B cell (primary cell): ENCODE data around the gene OR7C1. TPM values are rescaled to one million over a fixed set of nuclear protein-coding genes. Genes with fewer than 3 reads are reported as not detected.

Experiments used
- ATAC-seq: fragments of 200-7000 bp; cut with Tn5 transposase; one replicate; pipeline ENCODE4 v1.10.0; 2021; ENCODE audit warnings: low read depth, mild to moderate bottlenecking, moderate number of reproducible peaks, moderate library complexity
- CTCF ChIA-PET: fragments of 350-600 bp; sonication (Branson Sonifier 250); formaldehyde crosslinking; loops from one replicate; lab custom pipeline; 2021; ENCODE audit warnings: antibody characterized with exemption, inconsistent platforms; lab: Charles Lee
- POLR2A ChIA-PET: fragments of 350-600 bp; sonication (Branson Sonifier 250); formaldehyde crosslinking; loops from one replicate; lab custom pipeline; 2021; ENCODE audit warnings: antibody characterized with exemption; lab: Charles Lee
- DNase-seq: peaks from one replicate; pipeline ENCODE4 v3.0.0; 2013
- H2AFZ ChIP-seq: 2 replicates; pipeline ENCODE4 v1.6.1; 2012; ENCODE audit warnings: mild to moderate bottlenecking, low read depth, low read length; ENCODE audit not compliant: insufficient read depth, poor library complexity, severe bottlenecking
- H3K27ac ChIP-seq, 2 donors: 1 replicate in 1 of 2; 2 replicates in 1 of 2; pipeline ENCODE4 v1.5.1; 2012 to 2013; ENCODE audit warnings: low read length in 2 of 2, mild to moderate bottlenecking in 2 of 2, moderate library complexity in 1 of 2
- H3K27me3 ChIP-seq, 4 experiments: fragments of 200-600 bp in 1 of 4; sonication (generic) in 1 of 4; replicated peaks in 1 of 4; 1 replicate in 2 of 4; 2 replicates in 2 of 4; pipeline versions ENCODE4 v1.6.1 to v1.7.0; 2013 to 2016; ENCODE audit warnings: low read length in 3 of 4, mild to moderate bottlenecking in 2 of 4, mixed read lengths in 1 of 4, moderate library complexity in 1 of 4; ENCODE audit not compliant: insufficient read depth in 4 of 4, control insufficient read depth in 3 of 4; ENCODE audit errors: control extremely low read depth in 1 of 4
- H3K36me3 ChIP-seq, 2 experiments: replicated peaks in 1 of 2; 1 replicate in 1 of 2; 2 replicates in 1 of 2; pipeline versions ENCODE4 v1.6.1 to v1.7.1; 2013; ENCODE audit warnings: low read length in 1 of 2; ENCODE audit not compliant: insufficient read depth in 2 of 2, control insufficient read depth in 1 of 2; ENCODE audit errors: control extremely low read depth in 1 of 2, extremely low read depth in 1 of 2
- H3K4me1 ChIP-seq, 2 donors: fragments of 200-600 bp in 1 of 2; sonication (generic) in 1 of 2; 1 replicate in 1 of 2; 2 replicates in 1 of 2; pipeline versions ENCODE4 v1.5.1 to v1.6.1; 2013 to 2017; ENCODE audit warnings: low read length in 2 of 2; ENCODE audit not compliant: control insufficient read depth in 2 of 2, insufficient read depth in 2 of 2
- H3K4me2 ChIP-seq: replicated peaks from 2 replicates; pipeline ENCODE3; 2012; ENCODE audit warnings: mild to moderate bottlenecking, low read depth, low read length; ENCODE audit not compliant: poor library complexity, severe bottlenecking
- H3K4me3 ChIP-seq, 5 experiments: fragments of 200-600 bp in 1 of 5; sonication (generic) in 1 of 5; 1 replicate in 3 of 5; 2 replicates in 2 of 5; pipeline versions ENCODE4 v1.5.1 to v1.7.0; 2011 to 2016; ENCODE audit warnings: low read length in 4 of 5, mild to moderate bottlenecking in 4 of 5, low read depth in 2 of 5, control low read depth in 1 of 5, moderate library complexity in 1 of 5; ENCODE audit not compliant: insufficient read depth in 1 of 5; ENCODE audit errors: control extremely low read depth in 1 of 5, extremely low read depth in 1 of 5
- H3K79me2 ChIP-seq: fragments of 200-600 bp; sonication (generic); one replicate; pipeline ENCODE4 v1.6.0; 2016; ENCODE audit warnings: low read length; ENCODE audit not compliant: control insufficient read depth, insufficient read depth
- H3K9ac ChIP-seq: fragments of 200-600 bp; sonication (generic); 2 replicates; pipeline ENCODE4 v1.6.1; 2017; ENCODE audit warnings: mild to moderate bottlenecking, low read length, moderate library complexity
- H3K9me3 ChIP-seq, 3 donors: one replicate each; pipeline versions ENCODE4 v1.6.1 to v1.7.1; 2013; ENCODE audit warnings: low read length in 2 of 3; ENCODE audit not compliant: control insufficient read depth in 2 of 3, insufficient read depth in 1 of 3; ENCODE audit errors: control extremely low read depth in 1 of 3
- H4K20me1 ChIP-seq: 2 replicates; pipeline ENCODE4 v1.6.0; 2012; ENCODE audit warnings: mild to moderate bottlenecking, low read length; ENCODE audit not compliant: insufficient read depth, control insufficient read depth, poor library complexity, severe bottlenecking
- H3K27ac Mint-ChIP-seq: one replicate; pipeline ENCODE4 v1.8.0; 2021; ENCODE audit warnings: mixed read lengths
- H3K27me3 Mint-ChIP-seq: one replicate; pipeline ENCODE4 v1.8.0; 2021; ENCODE audit warnings: mixed read lengths
- H3K4me1 Mint-ChIP-seq: one replicate; pipeline ENCODE4 v1.8.0; 2021; ENCODE audit warnings: mixed read lengths
- H3K4me3 Mint-ChIP-seq: one replicate; pipeline ENCODE4 v1.8.0; 2021; ENCODE audit warnings: mixed read lengths
- H3K9me3 Mint-ChIP-seq: one replicate; pipeline ENCODE4 v1.8.0; 2022; ENCODE audit warnings: mixed read lengths; ENCODE audit not compliant: insufficient read depth
- CTCF ChIP-seq: fragments of 200-600 bp; IDR thresholded peaks from one replicate; pipeline ENCODE4 v1.8.0; 2022; ENCODE audit warnings: antibody characterized with exemption, mild to moderate bottlenecking
- EZH2 ChIP-seq: IDR thresholded peaks from 2 replicates; pipeline ENCODE4 v1.6.1; 2012; ENCODE audit warnings: borderline replicate concordance, low read depth, mild to moderate bottlenecking, moderate library complexity, low read length; ENCODE audit not compliant: insufficient read depth, poor library complexity, severe bottlenecking
- WGBS: methylation state at CpG from one replicate; pipeline ENCODE4 v1.1.5; 2013; ENCODE audit warnings: missing lambda C conversion rate; ENCODE audit not compliant: insufficient coverage; 5-methylcytosine and 5-hydroxymethylcytosine counted together
- intact Hi-C: fragments of 100-400 bp; cut with micrococcal nuclease; formaldehyde crosslinking; loops from one replicate; pipeline ENCODE4 v1.10.0; 2022
- polyA plus RNA-seq: library from polyadenylated mRNA; depleted of rRNA; stranded (reverse); fragments of >200 nt; gene quantifications from 2 replicates; pipeline ENCODE4 v1.2.3, GENCODE V29; 2012
- total RNA-seq, 2 donors: library from RNA; stranded (reverse); fragments of 120-200 nt in 1 of 2; gene quantifications; 1 replicate in 1 of 2; 2 replicates in 1 of 2; pipeline versions ENCODE4 v1.2.3 to v1.2.4, GENCODE V29; 2013 to 2022

The OR7C1 gene
- total and polyA plus RNA-seq, 2 donors (not counting 1 experiment from before 2014, with no cell fraction given) = not detected

- H3K4me2 ChIP-seq = no peak overlapping the region
- ATAC-seq = no peak
- no peaks in the 10 kb centered on the region for H4K20me1 ChIP-seq
- peaks cover 2% of the 10 kb centered on the region for H3K9me3 Mint-ChIP-seq
- H2AFZ ChIP-seq = no peak overlapping the region
- H3K4me3 ChIP-seq = no peak overlapping the region
- H3K27me3 ChIP-seq = no peaks in the 10 kb centered on the region
- CTCF ChIA-PET = no interaction called here
- H3K4me1 Mint-ChIP-seq = no peaks in the 10 kb centered on the region
- no peak overlapping the region for H3K27ac ChIP-seq
- no peaks in the 10 kb centered on the region for H3K4me1 ChIP-seq
- 60% methylated on average over 1 of the region's 3 CpGs for WGBS
- H3K27ac Mint-ChIP-seq = no peak overlapping the region
- POLR2A ChIA-PET = no interaction called here
- no peaks in the 10 kb centered on the region for H3K36me3 ChIP-seq
- H3K4me3 Mint-ChIP-seq = no peak overlapping the region
- H3K9me3 ChIP-seq = peaks cover 0 to 3% (median 0%) of the 10 kb centered on the region in 3 donors
- TF ChIP-seq EZH2 = no peak
- TF ChIP-seq CTCF = no peak
- intact Hi-C loops = no loop called here
- peaks cover 5% of the 10 kb centered on the region for H3K27me3 Mint-ChIP-seq
- DNase-seq = no peak
- no peak overlapping the region for H3K9ac ChIP-seq
- no peaks in the 10 kb centered on the region for H3K79me2 ChIP-seq
These were observed 17.9 kb downstream of the OR7C1 start for GRCh38 chr19:14817052-14817451.

- DNase-seq (no peak), ATAC-seq (no peak)
- Histone ChIP-seq H4K20me1 (no peaks in the 10 kb centered on the region), H3K36me3 (no peaks in the 10 kb centered on the region), H3K9ac (no peak overlapping the region), H3K79me2 (no peaks in the 10 kb centered on the region), H3K27ac (no peak overlapping the region), H2AFZ (no peak overlapping the region), H3K27me3 (no peaks in the 10 kb centered on the region), H3K4me3 (no peak overlapping the region), H3K9me3 (peaks cover 0 to 3% (median 0%) of the 10 kb centered on the region in 3 donors), H3K4me2 (no peak overlapping the region), H3K4me1 (no peaks in the 10 kb centered on the region)
- Mint-ChIP-seq H3K4me1 (no peaks in the 10 kb centered on the region), H3K27ac (no peak overlapping the region), H3K4me3 (no peak overlapping the region), H3K9me3 (peaks cover 2% of the 10 kb centered on the region), H3K27me3 (peaks cover 5% of the 10 kb centered on the region)
- TF ChIP-seq EZH2 (no peak), CTCF (no peak)
- intact Hi-C loops = no loop called here
- no CpG with 5 or more reads among the region's 2 CpGs for WGBS
- POLR2A ChIA-PET = no interaction called here
- CTCF ChIA-PET = interaction anchor here (0.6 kb wide), 1 partner anchor 130 kb away, joined by 7 read pairs; no protein-coding TSS in a partner anchor
These were observed 19.9 kb downstream of the OR7C1 start for GRCh38 chr19:14814982-14815652.
